GM21723 (cell line): ENCODE measurements around the gene RNF166.
"Not testable (repeated sequence)": the region's sequence is repeated elsewhere in the genome, so short reads cannot be mapped to it uniquely, and the experiment has no call there.

Experiments used
- ATAC-seq: cut with Tn5 transposase; IDR thresholded peaks from one replicate; pipeline ENCODE4 v1.9.1; 2021; ENCODE audit warnings: mild to moderate bottlenecking, moderate library complexity; ENCODE audit not compliant: unreplicated experiment

Gene RNF166

DNA sequence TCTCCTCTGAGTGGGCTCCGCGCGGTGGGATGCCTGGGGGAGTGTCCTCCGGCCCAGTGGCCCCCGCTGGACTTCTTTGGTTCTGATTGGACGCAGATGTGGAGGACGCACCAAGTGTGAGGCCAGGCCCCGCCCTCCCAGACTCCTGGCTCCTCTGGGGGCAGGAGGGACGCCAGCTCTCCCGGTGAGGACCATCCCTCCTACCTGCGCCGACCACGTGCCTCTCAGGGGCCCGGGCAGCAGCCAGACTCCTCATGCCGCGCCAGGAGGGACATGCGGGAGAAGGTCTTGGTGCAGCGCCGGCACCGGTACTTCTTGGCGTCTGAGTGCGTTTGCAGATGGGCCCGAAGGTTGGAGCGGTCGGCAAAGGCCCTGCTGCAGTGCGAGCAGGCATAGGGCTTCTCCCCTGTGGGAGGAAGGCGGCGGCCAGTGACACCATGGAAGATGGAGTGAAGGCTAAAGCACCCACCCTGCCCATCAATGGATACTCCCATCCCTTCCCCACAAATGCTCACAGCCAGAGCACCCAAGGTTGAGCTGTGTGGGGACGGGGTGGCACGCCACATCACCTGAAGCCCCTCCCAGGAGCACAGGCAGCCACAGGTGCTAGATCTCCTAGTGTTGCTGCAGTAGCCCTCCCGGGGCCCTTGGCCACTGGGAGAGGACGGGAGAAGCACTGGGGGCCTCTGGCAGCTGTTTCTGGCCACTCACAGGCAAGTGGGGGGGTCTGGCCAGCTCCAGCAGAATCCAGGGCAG, 27.8 kb downstream of the RNF166 start:
- no peak for ATAC-seq

DNA sequence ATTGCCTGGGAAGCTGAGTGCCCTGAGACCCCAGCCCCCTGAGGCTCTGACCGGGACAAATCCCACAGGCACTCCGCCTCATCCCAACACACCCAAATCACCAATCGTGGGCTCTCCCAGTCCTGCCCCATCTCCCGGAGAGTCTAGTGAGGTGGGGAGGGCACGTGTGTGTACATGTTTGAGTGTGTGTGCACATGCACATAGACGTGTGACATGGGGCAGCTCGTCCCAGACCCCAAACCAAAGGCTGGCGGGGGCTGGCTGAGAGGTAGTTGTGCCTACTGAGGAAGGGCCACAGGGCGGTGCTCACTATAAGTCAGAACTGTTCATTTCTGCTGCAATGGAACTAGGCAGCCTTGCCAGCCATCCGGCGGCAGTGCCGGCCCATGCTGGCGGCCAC, 28.5 kb downstream of the RNF166 start:
- no peak for ATAC-seq

- no peak for ATAC-seq
These were observed 29.5 kb downstream of the RNF166 start for GRCh38 chr16:88676502-88677242.

GRCh38 chr16:88673716-88674379, 32.4 kb downstream of the RNF166 start:
- ATAC-seq = peak; percentile 56

GRCh38 chr16:88672776-88673175, 33.4 kb downstream of the RNF166 start:
- ATAC-seq = no peak

DNA sequence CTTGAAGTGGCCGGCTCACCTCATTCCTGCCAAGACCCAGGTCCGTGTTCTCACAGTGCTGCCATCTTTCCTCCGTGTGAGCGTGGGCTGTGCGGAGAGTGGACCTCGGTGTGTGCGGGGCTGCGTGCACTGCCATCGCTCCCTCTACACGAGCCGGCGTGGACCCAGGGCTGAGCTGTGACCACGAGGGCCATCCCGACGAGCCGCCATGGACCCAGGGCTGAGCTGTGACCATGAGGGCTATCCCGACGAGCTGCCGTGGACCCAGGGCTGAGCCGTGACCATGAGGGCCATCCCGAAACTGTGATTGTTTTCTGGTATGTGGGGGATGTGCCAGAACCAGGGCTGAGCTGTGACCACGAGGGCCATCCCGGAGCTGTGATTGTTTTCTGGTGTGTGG, 34.4 kb downstream of the RNF166 start:
- ATAC-seq = no peak

GRCh38 chr16:88669980-88670379, 36.2 kb downstream of the RNF166 start:
- ATAC-seq = no peak

- not testable (repeated sequence) for ATAC-seq
These were observed 36.7 kb downstream of the RNF166 start for GRCh38 chr16:88669493-88669892.

- ATAC-seq = no peak
These were observed 38.7 kb downstream of the RNF166 start for GRCh38 chr16:88667461-88667860.

DNA sequence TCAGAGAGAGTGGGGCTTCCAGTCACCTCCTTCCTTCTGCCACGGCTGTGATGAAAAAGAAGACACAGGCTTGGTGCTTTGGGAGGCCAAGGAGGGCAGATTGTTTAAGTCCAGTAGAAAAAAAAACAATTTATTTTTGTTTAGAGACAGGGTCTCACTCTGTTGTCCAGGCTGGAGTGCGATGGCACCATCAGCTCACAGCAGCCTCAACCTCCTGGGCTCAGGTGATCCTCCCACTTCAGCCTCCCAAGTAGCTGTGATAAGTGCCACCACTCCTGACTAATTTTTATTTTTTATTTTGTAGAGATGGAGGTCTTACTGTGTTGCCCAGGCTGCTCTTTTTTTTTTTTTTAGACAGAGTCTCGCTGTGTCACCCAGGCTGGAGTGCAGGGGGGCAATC, 40.6 kb downstream of the RNF166 start:
- no peak for ATAC-seq

GRCh38 chr16:88665148-88665547, 41.1 kb downstream of the RNF166 start:
- no peak for ATAC-seq

GRCh38 chr16:88662843-88663606, 43.2 kb downstream of the RNF166 start, which contains the start of gene MVD:
TSS of gene MVD (minus strand) at chr16:88663091. CDS start at chr16:88663080, 11 bp downstream.
- peak; percentile 89 for ATAC-seq

- peak; percentile 5 for ATAC-seq
These were observed 43.9 kb downstream of the RNF166 start for GRCh38 chr16:88662222-88662842.

DNA sequence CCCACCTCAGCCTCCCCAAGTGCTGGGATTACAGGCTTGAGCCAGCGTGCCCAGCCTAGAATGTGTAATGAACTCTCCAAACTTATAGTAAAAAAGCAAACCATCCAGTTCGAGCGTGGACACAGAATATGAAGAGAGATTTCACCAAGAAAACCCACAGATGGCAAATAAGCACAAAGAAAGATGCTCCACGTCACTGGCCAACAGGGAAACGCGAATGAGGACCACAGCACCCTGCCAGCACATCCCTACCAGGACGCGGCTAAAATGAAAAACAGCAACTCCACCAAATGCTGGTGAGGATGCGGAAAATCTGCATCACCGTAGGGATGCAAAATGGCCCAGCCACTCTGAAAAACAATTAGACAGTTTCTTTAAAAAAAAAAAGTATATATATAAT, 44.7 kb downstream of the RNF166 start:
- no peak for ATAC-seq

- no peak for ATAC-seq
These were observed 47.0 kb downstream of the RNF166 start for GRCh38 chr16:88659160-88659559.

DNA sequence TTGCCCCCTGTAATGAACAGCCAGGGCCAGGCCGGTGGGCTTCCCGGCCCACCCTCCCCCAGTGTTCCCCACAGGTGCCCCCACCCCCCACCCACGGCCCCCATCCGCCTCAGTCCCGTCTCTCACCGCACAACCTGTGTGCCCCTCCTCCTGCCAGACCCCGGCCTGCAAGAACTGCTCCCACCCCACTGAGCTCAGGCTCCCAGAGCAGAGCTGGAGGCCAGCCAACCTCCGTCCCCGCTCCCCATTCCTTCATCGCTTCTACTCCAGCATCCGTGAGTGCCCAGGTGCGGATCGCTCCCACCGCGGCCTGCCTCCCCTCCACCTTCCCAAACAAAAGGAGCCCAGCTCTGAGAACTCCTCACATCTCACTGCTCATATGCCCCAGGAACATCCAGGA, 47.5 kb downstream of the RNF166 start:
- no peak for ATAC-seq

DNA sequence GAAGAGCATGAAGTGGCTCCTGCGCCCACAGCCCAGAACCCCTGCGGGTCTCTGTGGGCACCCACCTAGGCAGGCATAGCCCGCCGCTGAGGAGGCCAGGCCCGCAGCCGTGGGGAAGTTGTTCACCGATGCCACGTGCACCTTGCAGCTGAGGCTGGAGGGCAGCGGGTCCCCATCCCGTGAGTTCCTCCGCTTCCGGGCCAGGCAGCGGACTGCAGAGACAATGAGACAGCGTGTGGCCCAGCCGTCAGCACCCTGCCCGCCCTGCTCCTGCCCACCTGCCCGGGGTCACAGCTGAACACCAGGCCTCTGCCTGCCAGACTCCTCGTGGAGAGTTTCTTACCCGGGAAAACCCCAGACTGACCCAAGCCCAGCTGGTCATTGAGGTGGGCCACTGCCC, 48.8 kb downstream of the RNF166 start:
- ATAC-seq = no peak

GRCh38 chr16:88656291-88656980, 49.8 kb downstream of the RNF166 start:
- no peak for ATAC-seq

- no peak for ATAC-seq
These were observed 50.4 kb downstream of the RNF166 start for GRCh38 chr16:88655733-88656281.
